GM12891 (cell line): ENCODE data around the gene HAPLN2.

Source experiments
- PAX5 ChIP-seq: IDR thresholded peaks from 2 replicates; pipeline ENCODE4 v1.6.1; 2011; ENCODE audit warnings: low read length, moderate library complexity, mild to moderate bottlenecking; ENCODE audit not compliant: insufficient read depth, severe bottlenecking
- POLR2A ChIP-seq: IDR thresholded peaks from 2 replicates; pipeline ENCODE4 v1.6.1; 2011; ENCODE audit warnings: low read depth, low read length, control low read depth
- POLR2AphosphoS5 ChIP-seq: IDR thresholded peaks from 2 replicates; pipeline ENCODE4 v1.6.1; 2011; ENCODE audit warnings: low read depth, low read length, control low read depth
- POU2F2 ChIP-seq: IDR thresholded peaks from 2 replicates; pipeline ENCODE4 v1.6.1; 2011; ENCODE audit warnings: low read depth, mild to moderate bottlenecking, control low read depth, low read length, moderate library complexity
- SPI1 ChIP-seq: IDR thresholded peaks from 2 replicates; pipeline ENCODE4 v1.6.1; 2011; ENCODE audit warnings: low read depth, low read length, control low read depth
- TAF1 ChIP-seq: IDR thresholded peaks from 2 replicates; pipeline ENCODE4 v1.6.1; 2011; ENCODE audit warnings: low read depth, low read length, control low read depth

- TF ChIP-seq POLR2A (no peak), POLR2AphosphoS5 (no peak), PAX5 (no peak), TAF1 (no peak), SPI1 (no peak), POU2F2 (no peak)
Observed at GRCh38 chr1:156602557-156602993, 16.6 kb upstream of the HAPLN2 start.
